ENCODE results near the gene MAPK13.

The MAPK13 gene

DNA sequence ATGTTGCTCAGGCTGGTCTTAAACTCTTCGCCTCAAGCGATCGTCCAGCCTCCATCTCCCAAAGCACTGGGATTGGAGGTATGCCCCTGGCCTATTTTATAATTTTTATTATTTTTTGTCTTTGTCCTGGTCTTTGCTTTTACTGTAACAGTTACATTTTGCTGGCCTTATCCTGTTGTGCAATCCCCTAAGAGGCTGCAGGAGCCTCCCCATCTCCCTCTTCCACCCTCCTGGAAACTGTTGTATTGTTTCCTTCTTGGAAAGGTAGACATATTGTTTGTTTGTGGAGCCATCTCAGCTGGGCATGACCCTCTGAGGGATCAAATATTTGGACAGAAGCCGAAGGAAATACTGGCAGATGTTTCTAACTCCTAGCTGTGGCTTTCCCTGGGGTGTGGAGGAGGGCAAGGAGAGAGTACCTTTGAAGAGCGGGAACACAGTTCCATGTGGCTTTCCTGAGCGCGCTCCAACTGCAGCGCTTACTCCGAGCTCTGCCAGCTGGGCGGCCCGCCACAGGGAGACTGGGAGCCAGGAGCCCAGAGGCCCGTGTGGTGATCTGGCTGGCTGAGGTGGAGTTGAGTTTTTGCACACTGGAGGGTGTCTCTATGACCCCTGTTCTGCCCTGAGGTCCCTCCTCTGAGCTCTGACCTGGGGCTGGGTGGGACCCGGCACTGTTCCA, 4.9 kb downstream of the MAPK13 start:
- DNase-seq (ENCODE audit: low read depth, low spot score), result no peak
- POLR2A ChIA-PET, result no interaction called here
- no peak overlapping the region for H3K4me3 ChIP-seq (ENCODE audit: low read depth, low read length)
- TF ChIP-seq, protein P1, sequence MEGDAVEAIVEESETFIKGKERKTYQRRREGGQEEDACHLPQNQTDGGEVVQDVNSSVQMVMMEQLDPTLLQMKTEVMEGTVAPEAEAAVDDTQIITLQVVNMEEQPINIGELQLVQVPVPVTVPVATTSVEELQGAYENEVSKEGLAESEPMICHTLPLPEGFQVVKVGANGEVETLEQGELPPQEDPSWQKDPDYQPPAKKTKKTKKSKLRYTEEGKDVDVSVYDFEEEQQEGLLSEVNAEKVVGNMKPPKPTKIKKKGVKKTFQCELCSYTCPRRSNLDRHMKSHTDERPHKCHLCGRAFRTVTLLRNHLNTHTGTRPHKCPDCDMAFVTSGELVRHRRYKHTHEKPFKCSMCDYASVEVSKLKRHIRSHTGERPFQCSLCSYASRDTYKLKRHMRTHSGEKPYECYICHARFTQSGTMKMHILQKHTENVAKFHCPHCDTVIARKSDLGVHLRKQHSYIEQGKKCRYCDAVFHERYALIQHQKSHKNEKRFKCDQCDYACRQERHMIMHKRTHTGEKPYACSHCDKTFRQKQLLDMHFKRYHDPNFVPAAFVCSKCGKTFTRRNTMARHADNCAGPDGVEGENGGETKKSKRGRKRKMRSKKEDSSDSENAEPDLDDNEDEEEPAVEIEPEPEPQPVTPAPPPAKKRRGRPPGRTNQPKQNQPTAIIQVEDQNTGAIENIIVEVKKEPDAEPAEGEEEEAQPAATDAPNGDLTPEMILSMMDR (IDR thresholded peaks at IDR 0.05; ENCODE audit: insufficient read depth, low read length, missing control alignments), result no peak
- CTCF ChIA-PET, result interaction anchor here (1.8 kb wide), 1 partner anchor 11 kb away, joined by 7 read pairs; no protein-coding TSS in a partner anchor

DNA sequence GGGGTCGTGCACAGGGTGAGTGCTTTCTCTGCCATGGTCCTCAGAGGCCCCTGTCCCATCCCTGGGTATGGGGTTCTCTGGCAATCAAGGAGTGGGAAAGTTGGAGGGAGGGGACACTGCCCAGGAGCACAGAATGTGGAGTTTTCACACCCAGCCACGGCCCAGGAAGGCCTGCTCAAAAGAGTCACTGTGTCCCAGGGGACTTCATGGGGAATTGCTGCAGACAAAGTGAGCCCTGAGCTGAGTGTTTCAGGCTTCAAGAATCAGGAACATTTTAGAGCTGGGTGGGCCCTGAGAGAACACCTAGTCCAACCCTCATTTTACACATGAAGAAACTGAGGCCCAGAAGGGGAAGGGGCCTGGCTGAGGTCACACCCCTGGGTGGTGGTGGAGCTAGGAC, 5.7 kb downstream of the MAPK13 start:
- DNase-seq (ENCODE audit: low read depth, low spot score), result no peak
- ChIA-PET POLR2A (no interaction called here), CTCF (interaction anchor here (1.8 kb wide), 1 partner anchor 12 kb away, joined by 7 read pairs; no protein-coding TSS in a partner anchor)
- H3K4me3 ChIP-seq (ENCODE audit: low read depth, low read length), result no peak overlapping the region
- TF ChIP-seq, protein P1 (IDR thresholded peaks at IDR 0.05; ENCODE audit: insufficient read depth, low read length, missing control alignments), result no peak

DNA sequence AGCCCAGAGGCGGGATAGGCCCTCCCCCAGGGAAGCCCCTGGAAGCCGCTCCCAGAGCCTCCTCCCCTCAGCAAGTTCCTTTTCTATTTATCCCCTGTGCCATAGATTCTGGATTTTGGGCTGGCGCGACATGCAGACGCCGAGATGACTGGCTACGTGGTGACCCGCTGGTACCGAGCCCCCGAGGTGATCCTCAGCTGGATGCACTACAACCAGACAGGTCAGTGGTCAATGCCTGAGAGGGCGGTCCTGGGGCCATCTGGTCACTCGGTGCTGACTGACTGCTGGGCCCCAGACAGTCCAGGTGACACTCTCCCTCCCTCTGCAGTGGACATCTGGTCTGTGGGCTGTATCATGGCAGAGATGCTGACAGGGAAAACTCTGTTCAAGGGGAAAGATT, 6.2 kb downstream of the MAPK13 start:
- ChIA-PET CTCF (no interaction called here), POLR2A (no interaction called here)
- DNase-seq (ENCODE audit: low read depth, low spot score), result no peak
- TF ChIP-seq, protein P1 (IDR thresholded peaks at IDR 0.05; ENCODE audit: insufficient read depth, low read length, missing control alignments), result no peak
- no peak overlapping the region for H3K4me3 ChIP-seq (ENCODE audit: low read depth, low read length)

DNA sequence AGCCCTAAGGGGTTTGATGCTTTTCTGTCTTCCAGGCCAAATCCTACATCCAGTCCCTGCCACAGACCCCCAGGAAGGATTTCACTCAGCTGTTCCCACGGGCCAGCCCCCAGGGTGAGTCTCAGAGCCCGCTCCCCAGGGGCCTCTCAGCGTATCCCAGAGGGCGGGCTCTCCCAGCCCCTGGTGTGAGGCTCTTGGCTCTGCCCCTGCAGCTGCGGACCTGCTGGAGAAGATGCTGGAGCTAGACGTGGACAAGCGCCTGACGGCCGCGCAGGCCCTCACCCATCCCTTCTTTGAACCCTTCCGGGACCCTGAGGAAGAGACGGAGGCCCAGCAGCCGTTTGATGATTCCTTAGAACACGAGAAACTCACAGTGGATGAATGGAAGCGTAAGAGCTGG, 8.4 kb downstream of the MAPK13 start:
- TF ChIP-seq, protein P1 (IDR thresholded peaks at IDR 0.05; ENCODE audit: insufficient read depth, low read length, missing control alignments), result no peak
- CTCF ChIA-PET, result interaction anchor here (0.8 to 1.9 kb wide), 3 partner anchors 8 to 15 kb away, joined by 3 to 10 read pairs (median 5); partner anchors contain the start of gene MAPK13

DNA sequence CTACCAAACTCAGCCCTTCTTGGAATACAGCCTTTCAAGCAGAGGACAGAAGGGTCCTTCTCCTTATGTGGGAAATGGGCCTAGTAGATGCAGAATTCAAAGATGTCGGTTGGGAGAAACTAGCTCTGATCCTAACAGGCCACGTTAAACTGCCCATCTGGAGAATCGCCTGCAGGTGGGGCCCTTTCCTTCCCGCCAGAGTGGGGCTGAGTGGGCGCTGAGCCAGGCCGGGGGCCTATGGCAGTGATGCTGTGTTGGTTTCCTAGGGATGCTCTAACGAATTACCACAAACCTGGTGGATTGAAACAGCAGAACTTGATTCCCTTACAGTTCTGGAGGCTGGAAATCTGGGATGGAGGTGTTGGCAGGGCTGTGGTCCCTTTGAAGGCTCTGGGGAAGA, 9.1 kb downstream of the MAPK13 start:
- TF ChIP-seq, protein P1 (IDR thresholded peaks at IDR 0.05; ENCODE audit: insufficient read depth, low read length, missing control alignments), result no peak
- no peak for DNase-seq (ENCODE audit: low read depth, low spot score)
- H3K4me3 ChIP-seq (ENCODE audit: low read depth, low read length), result no peak overlapping the region
- POLR2A ChIA-PET, result no interaction called here
- CTCF ChIA-PET, result interaction anchor here (0.8 to 1.9 kb wide), 4 partner anchors 8 to 56 kb away, joined by 3 to 10 read pairs (median 4); partner anchors contain the start of gene MAPK13

More for the DNA sequence above, 8.4 kb downstream of the MAPK13 start:
- H3K4me3 ChIP-seq (ENCODE audit: low read depth, low read length), result no peak overlapping the region
- POLR2A ChIA-PET, result no interaction called here
- no peak for DNase-seq (ENCODE audit: low read depth, low spot score)

DNA sequence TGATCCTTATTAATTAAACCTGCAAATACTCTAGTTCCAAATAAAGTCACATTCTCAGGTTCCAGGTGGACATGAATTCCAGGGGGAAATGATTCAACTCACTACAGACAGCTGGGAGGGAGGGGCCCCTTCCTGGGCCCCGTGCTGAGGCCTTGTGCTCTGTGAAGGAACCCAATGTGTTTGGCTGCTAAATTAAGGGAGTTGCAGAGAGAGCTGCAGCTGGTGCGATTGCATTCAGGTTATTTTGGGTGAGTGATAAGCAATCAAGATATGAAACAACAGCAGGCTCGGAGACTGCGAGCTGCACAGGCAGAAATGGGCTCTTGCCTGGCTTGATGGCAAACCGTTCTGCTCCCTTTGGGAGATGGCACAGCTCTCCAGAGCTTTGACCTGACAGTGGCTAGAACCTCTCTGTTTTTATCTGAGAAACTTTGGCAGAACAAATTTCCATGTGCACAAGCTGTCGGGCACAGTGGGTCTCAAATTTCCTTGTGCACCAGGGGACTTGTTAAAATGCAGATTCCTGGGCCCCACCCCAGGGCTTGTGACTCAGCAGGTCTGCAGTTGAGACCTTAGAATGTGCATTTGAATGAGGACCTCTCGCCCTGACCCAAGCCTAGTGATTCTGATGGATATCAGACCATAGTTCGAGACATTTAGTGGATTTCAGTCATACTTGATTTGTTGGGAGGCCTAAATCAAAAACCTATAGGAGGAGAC, 9.8 kb downstream of the MAPK13 start:
- CTCF ChIA-PET, result interaction anchor here (0.9 to 1.9 kb wide), 3 partner anchors 9 to 55 kb away, joined by 3 to 10 read pairs (median 5); partner anchors contain the start of gene MAPK13
- POLR2A ChIA-PET, result no interaction called here
- DNase-seq (ENCODE audit: low read depth, low spot score), result no peak
- H3K4me3 ChIP-seq (ENCODE audit: low read depth, low read length), result no peak overlapping the region
- TF ChIP-seq, protein P1 (IDR thresholded peaks at IDR 0.05; ENCODE audit: insufficient read depth, low read length, missing control alignments), result no peak

All from AG04449 (cell line).